Small intestine (tissue), 7 donors: ENCODE data around the gene DPP3. TPM values are rescaled to one million over a fixed set of nuclear protein-coding genes. Genes with fewer than 3 reads are reported as not detected.

ENCODE experiments used
- DNase-seq, 2 donors: peaks; one replicate each; pipeline versions ENCODE4 v3.0.0 to v3.0.0-alpha.2; 2013
- FAIRE-seq: peaks from 2 replicates; lab custom pipeline; 2012; peaks lifted over from hg19 to GRCh38; lab: Jason Lieb, UNC
- H3K27ac ChIP-seq, 3 donors: one replicate each; pipeline ENCODE4 v1.5.1; 2013; ENCODE audit warnings: low read length in 2 of 3, mild to moderate bottlenecking in 2 of 3, control low read depth in 1 of 3, inconsistent platforms in 1 of 3, low read depth in 1 of 3, moderate library complexity in 1 of 3
- H3K27me3 ChIP-seq, 3 donors: one replicate each; pipeline ENCODE4 v1.6.1; 2013; ENCODE audit warnings: low read length in 3 of 3, inconsistent platforms in 1 of 3; ENCODE audit not compliant: control insufficient read depth in 3 of 3, insufficient read depth in 3 of 3
- H3K36me3 ChIP-seq, 3 donors: one replicate each; pipeline ENCODE4 v1.6.1; 2013; ENCODE audit warnings: low read length in 3 of 3, inconsistent platforms in 1 of 3, low read depth in 1 of 3, mild to moderate bottlenecking in 1 of 3, moderate library complexity in 1 of 3; ENCODE audit not compliant: control insufficient read depth in 3 of 3, insufficient read depth in 2 of 3
- H3K4me1 ChIP-seq, 3 donors: one replicate each; pipeline ENCODE4 v1.6.1; 2013; ENCODE audit warnings: low read length in 2 of 3, inconsistent platforms in 1 of 3, low read depth in 1 of 3, mild to moderate bottlenecking in 1 of 3, moderate library complexity in 1 of 3; ENCODE audit not compliant: control insufficient read depth in 3 of 3, insufficient read depth in 2 of 3
- H3K4me3 ChIP-seq, 3 donors: one replicate each; pipeline ENCODE4 v1.5.1; 2013; ENCODE audit warnings: low read length in 3 of 3, control low read depth in 1 of 3, inconsistent platforms in 1 of 3, low read depth in 1 of 3, mild to moderate bottlenecking in 1 of 3, moderate library complexity in 1 of 3
- H3K9me3 ChIP-seq, 2 donors: one replicate each; pipeline ENCODE4 v1.6.1; 2013; ENCODE audit warnings: low read depth in 1 of 2, low read length in 1 of 2; ENCODE audit not compliant: control insufficient read depth in 2 of 2, insufficient read depth in 1 of 2
- WGBS, 3 donors: extraction: QIAGEN DNeasy Blood & Tissue Kit; methylation state at CpG; one replicate each; pipeline ENCODE4 v1.1.7; 2013; 5-methylcytosine and 5-hydroxymethylcytosine counted together
- polyA plus RNA-seq, 4 donors: library from polyadenylated mRNA; stranded (reverse) in 3 of 4; unstranded in 1 of 4; fragments of 200-250 nt in 3 of 4; fragments of 120-200 nt in 1 of 4; gene quantifications; one replicate each; pipeline versions ENCODE4 v1.2.1 to v1.2.3, GENCODE V29; 2013
- donor health status: healthy with polysubstance abuse.
- donor health status: control.
- donor health status: control.
- donor health status: Bipolar disorder and iron deficiency.
- donor health status: healthy.

Gene DPP3
- polyA plus RNA-seq, 4 donors = 25.3 to 67.7 (median 37.4) TPM

GRCh38 chr11:66523611-66524010 lies 43.4 kb downstream of the DPP3 start:
- Histone ChIP-seq H3K27me3 (no peaks in the 10 kb centered on the region), H3K4me1 (no peaks in the 10 kb centered on the region), H3K9me3 (no peaks in the 10 kb centered on the region), H3K4me3 (no peak overlapping the region), H3K36me3 (peaks cover 2 to 64% (median 6%) of the 10 kb centered on the region in 3 donors), H3K27ac (no peak overlapping the region)
- DNase-seq = no peak
- no peak for FAIRE-seq
- 90 to 94% (median 93%) methylated on average over 11 of the region's 11 CpGs for WGBS, 3 donors

DNA sequence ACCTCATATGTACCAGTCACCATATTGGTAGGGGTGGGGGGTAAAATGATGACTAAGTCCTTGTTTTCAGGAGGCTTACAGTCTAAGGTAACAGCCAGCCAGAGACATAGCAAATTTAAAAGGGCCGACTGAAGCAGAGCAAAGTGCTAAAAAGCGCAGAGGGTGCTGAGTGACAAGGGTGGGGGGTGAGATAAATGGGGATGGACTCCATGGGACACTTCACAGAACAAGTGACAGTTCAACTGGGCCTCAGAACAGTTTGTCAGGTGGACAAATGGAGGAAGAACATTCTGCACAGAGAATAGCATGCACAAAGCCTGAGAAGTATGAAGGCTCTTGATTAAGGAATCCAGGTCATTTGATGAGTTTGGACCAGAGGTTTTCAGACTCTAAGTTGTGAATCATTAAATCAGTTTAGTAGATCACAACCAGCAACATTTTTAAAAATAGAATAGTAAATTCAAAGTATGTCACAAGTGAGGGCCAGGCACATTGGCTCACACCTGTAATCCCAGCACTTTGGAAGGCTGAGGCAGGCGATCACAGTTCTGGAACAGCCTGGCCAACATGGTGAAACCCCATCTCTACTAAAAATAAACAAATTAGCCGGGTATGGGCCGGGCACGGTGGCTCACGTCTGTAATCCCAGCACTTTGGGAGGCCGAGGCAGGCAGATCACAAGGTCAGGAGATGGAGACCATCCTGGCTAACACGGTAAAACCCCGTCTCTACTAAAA lies 44.2 kb downstream of the DPP3 start:
- no peak overlapping the region for H3K27ac ChIP-seq
- FAIRE-seq (no peak), DNase-seq (no peak)
- H3K4me3 ChIP-seq = no peak overlapping the region
- 91 to 96% (median 94%) methylated on average over 10 of the region's 10 CpGs for WGBS, 3 donors
- no peaks in the 10 kb centered on the region for H3K9me3 ChIP-seq
- H3K4me1 ChIP-seq = no peaks in the 10 kb centered on the region
- H3K36me3 ChIP-seq = peaks cover 2 to 62% (median 6%) of the 10 kb centered on the region in 3 donors
- H3K27me3 ChIP-seq = no peaks in the 10 kb centered on the region

GRCh38 chr11:66529069-66529468 lies 48.8 kb downstream of the DPP3 start:
- Histone ChIP-seq H3K9me3 (no peaks in the 10 kb centered on the region), H3K36me3 (peaks cover 0 to 64% (median 2%) of the 10 kb centered on the region in 3 donors), H3K4me3 (no peak overlapping the region), H3K27me3 (no peaks in the 10 kb centered on the region), H3K27ac (no peak overlapping the region), H3K4me1 (no peaks in the 10 kb centered on the region)
- 81 to 83% (median 82%) methylated on average over 10 of the region's 10 CpGs for WGBS, 3 donors
- FAIRE-seq (no peak), DNase-seq (no peak)

DNA sequence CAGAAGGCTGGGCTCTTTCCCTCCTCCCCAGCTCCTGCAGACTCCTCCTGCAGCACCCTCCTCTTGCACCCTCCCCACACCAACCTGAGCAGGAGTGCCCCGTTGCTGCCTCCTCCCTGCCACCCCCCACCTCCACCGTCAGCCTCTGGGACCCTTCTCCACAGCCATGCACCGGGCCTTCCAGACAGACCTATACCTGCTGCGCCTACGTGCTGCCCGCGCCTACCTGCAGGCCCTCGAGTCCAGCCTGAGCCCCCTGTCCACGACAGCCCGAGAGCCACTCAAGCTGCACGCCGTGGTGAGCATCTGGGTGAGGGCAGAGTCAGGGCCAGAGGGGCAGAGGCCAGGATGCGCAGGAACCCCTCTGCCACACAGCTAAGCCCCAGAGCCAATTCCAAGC lies 49.4 kb downstream of the DPP3 start:
- Histone ChIP-seq H3K27ac (no peak overlapping the region), H3K27me3 (no peaks in the 10 kb centered on the region), H3K9me3 (no peaks in the 10 kb centered on the region), H3K4me1 (no peaks in the 10 kb centered on the region), H3K36me3 (peaks cover 0 to 62% (median 2%) of the 10 kb centered on the region in 3 donors), H3K4me3 (no peak overlapping the region)
- FAIRE-seq = no peak
- WGBS, 3 donors = 80 to 92% (median 86%) methylated on average over 13 of the region's 13 CpGs
- no peak for DNase-seq

- no peaks in the 10 kb centered on the region for H3K4me1 ChIP-seq
- H3K27me3 ChIP-seq = no peaks in the 10 kb centered on the region
- no peak overlapping the region for H3K4me3 ChIP-seq
- no peaks in the 10 kb centered on the region for H3K9me3 ChIP-seq
- DNase-seq (no peak), FAIRE-seq (no peak)
- no peak overlapping the region for H3K27ac ChIP-seq
- WGBS, 3 donors = 82 to 95% (median 86%) methylated on average over 10 of the region's 10 CpGs
- H3K36me3 ChIP-seq = peaks cover 0 to 69% (median 2%) of the 10 kb centered on the region in 3 donors
Measured at GRCh38 chr11:66530927-66531709, 50.9 kb downstream of the DPP3 start.

DNA sequence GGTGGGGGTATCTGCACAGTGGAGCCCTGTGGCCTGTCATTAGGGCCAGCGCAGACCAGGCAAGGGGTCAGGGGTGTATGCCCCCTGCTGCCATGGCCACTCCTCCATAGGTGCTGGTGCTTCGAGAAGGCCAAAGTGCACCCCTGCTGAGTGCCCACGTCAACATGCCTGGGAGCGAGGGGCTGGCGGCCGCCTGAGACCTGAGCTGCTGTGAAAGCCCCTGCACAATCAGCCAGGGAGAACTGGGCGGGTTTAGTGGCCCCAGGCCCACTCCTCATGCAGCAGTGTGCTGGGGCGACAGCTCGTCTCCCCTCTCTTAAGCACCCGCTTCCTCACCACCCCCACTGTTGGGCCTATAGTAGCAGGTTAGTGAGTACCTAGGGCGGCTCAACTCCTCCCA lies 51.6 kb downstream of the DPP3 start:
- no peak for DNase-seq
- H3K27ac ChIP-seq = no peak overlapping the region
- no peaks in the 10 kb centered on the region for H3K9me3 ChIP-seq
- FAIRE-seq = no peak
- H3K27me3 ChIP-seq = no peaks in the 10 kb centered on the region
- WGBS, 3 donors = 92 to 95% (median 93%) methylated on average over 11 of the region's 11 CpGs
- H3K4me1 ChIP-seq = no peaks in the 10 kb centered on the region
- no peak overlapping the region for H3K4me3 ChIP-seq
- peaks cover 0 to 69% (median 2%) of the 10 kb centered on the region in 3 donors for H3K36me3 ChIP-seq

DNA sequence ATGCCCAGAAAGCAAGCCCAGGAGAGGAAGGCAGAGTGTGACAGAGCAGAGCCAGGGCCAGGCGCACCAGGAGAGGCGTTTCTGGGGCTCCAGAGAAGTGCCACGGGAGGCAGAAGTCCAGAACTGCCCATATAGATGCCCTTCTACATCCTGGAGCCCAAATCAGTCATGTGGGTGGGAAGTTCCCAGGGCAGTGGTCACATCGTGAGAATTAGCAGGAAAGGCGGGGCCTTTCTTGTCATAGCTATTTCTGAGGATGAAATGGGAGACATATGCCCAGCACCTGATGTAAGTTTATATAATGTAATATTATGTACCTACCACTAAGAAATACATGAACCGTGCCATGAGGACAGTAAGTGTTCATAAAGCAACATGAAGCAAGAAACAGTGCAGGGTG lies 52.5 kb downstream of the DPP3 start:
- Histone ChIP-seq H3K4me3 (no peak overlapping the region), H3K36me3 (peaks cover 0 to 67% (median 4%) of the 10 kb centered on the region in 3 donors), H3K9me3 (no peaks in the 10 kb centered on the region), H3K4me1 (no peaks in the 10 kb centered on the region), H3K27ac (no peak overlapping the region), H3K27me3 (no peaks in the 10 kb centered on the region)
- FAIRE-seq (no peak), DNase-seq (no peak)
- WGBS, 3 donors = 79 to 82% (median 82%) methylated on average over 6 of the region's 6 CpGs

DNA sequence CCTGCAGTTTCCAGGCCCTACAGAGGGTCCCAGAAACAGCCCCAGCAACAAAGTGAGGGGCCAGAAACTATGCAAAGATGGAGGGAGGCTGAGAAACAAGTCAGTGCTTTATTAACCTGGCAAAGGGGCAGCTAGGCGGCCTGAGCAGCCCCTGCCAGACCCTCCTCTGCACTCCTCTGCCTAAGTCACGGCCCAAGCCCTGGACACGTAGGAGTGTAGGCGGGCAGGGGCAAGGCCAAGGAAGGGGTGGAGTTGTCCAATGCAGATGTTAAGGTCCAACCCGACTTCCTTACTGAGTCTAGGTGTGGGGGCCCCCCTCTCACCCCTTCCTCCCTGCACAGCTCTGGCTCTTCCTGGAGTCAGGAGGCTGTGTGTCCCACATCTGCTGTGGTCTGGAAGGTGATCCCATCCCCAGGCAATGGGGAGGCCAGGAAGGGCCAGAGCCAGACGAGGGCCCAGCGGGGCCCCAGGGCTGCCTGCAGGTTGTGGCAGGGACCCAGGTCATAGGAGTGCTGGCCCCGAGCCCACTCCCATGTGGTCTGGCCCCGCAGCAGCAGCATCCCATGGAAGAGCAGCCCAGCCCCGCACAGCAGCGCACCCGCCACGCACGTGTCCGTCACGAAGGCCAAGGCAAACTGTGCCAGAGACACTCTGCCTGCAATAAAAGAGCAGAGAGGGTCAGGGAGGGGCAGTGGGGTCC lies 59.1 kb downstream of the DPP3 start:
- 86 to 92% (median 90%) methylated on average over 13 to 16 of the region's 16 CpGs for WGBS, 3 donors
- no peak overlapping the region for H3K4me3 ChIP-seq
- H3K9me3 ChIP-seq = no peaks in the 10 kb centered on the region
- H3K27me3 ChIP-seq = no peaks in the 10 kb centered on the region
- no peak for FAIRE-seq
- peaks cover 2 to 60% (median 3%) of the 10 kb centered on the region in 3 donors for H3K36me3 ChIP-seq
- H3K27ac ChIP-seq = no peak overlapping the region
- no peak for DNase-seq
- no peaks in the 10 kb centered on the region for H3K4me1 ChIP-seq
